Activated CD8-positive, alpha-beta T cell treated with anti-CD3 and anti-CD28 coated beads, Interleukin-2, amount 10 ng/mL, durations not matched to agents 7 days and 5 days (primary cell): Measurements from ENCODE around the gene ARHGEF16. TPM values are rescaled to one million over a fixed set of nuclear protein-coding genes. Genes with fewer than 3 reads are reported as not detected.

Experiments used
- ATAC-seq: fragments of 150-1000 bp; cut with Tn5 transposase; one replicate; pipeline ENCODE4 v1.10.0; 2021; ENCODE audit warnings: moderate library complexity
- CTCF ChIA-PET: fragments of 350-600 bp; sonication (Branson Sonifier 250); formaldehyde crosslinking; loops from one replicate; lab custom pipeline; 2021; ENCODE audit warnings: antibody characterized with exemption; lab: Charles Lee
- POLR2A ChIA-PET: fragments of 350-600 bp; sonication (Branson Sonifier 250); formaldehyde crosslinking; loops from one replicate; lab custom pipeline; 2021; ENCODE audit warnings: antibody characterized with exemption; lab: Charles Lee
- DNase-seq: peaks from one replicate; pipeline ENCODE4 v3.0.0-alpha.2; 2020
- H3K27ac Mint-ChIP-seq: one replicate; pipeline ENCODE4 v1.8.0; 2021; ENCODE audit warnings: mild to moderate bottlenecking, mixed read lengths
- H3K27me3 Mint-ChIP-seq: one replicate; pipeline ENCODE4 v1.8.0; 2021; ENCODE audit warnings: low read depth, mixed read lengths
- H3K36me3 Mint-ChIP-seq: one replicate; pipeline ENCODE4 v1.8.0; 2021; ENCODE audit warnings: low read depth, mixed read lengths
- H3K4me1 Mint-ChIP-seq: one replicate; pipeline ENCODE4 v1.8.0; 2021; ENCODE audit warnings: low read depth, mixed read lengths
- H3K4me3 Mint-ChIP-seq: one replicate; pipeline ENCODE4 v1.8.0; 2021; ENCODE audit warnings: mild to moderate bottlenecking, mixed read lengths
- H3K9me3 Mint-ChIP-seq: one replicate; pipeline ENCODE4 v1.8.0; 2022; ENCODE audit warnings: mixed read lengths; ENCODE audit not compliant: insufficient read depth
- total RNA-seq, 2 experiments: library from RNA; stranded (reverse); gene quantifications; one replicate each; pipeline ENCODE4 v1.2.3, GENCODE V29; 2021

The ARHGEF16 gene
- total RNA-seq, 2 experiments from 2014 or later = not detected

GRCh38 chr1:3425486-3426215 lies 28.8 kb upstream of the ARHGEF16 start:
- Mint-ChIP-seq H3K27ac (no peak overlapping the region), H3K9me3 (no peaks in the 10 kb centered on the region), H3K36me3 (no peaks in the 10 kb centered on the region), H3K4me1 (peaks cover 3% of the 10 kb centered on the region), H3K27me3 (no peaks in the 10 kb centered on the region), H3K4me3 (no peak overlapping the region)
- no peak for ATAC-seq
- ChIA-PET POLR2A (no interaction called here), CTCF (no interaction called here)
- DNase-seq = no peak

GRCh38 chr1:3426956-3427535 lies 27.4 kb upstream of the ARHGEF16 start:
- no peaks in the 10 kb centered on the region for H3K4me1 Mint-ChIP-seq
- no peaks in the 10 kb centered on the region for H3K9me3 Mint-ChIP-seq
- ATAC-seq (no peak), DNase-seq (no peak)
- no peaks in the 10 kb centered on the region for H3K36me3 Mint-ChIP-seq
- POLR2A ChIA-PET = no interaction called here
- no peak overlapping the region for H3K27ac Mint-ChIP-seq
- CTCF ChIA-PET = no interaction called here
- H3K27me3 Mint-ChIP-seq = no peaks in the 10 kb centered on the region
- H3K4me3 Mint-ChIP-seq = no peak overlapping the region

- Mint-ChIP-seq H3K36me3 (no peaks in the 10 kb centered on the region), H3K27ac (no peak overlapping the region), H3K27me3 (no peaks in the 10 kb centered on the region), H3K4me1 (no peaks in the 10 kb centered on the region), H3K9me3 (no peaks in the 10 kb centered on the region), H3K4me3 (no peak overlapping the region)
- POLR2A ChIA-PET = interaction anchor here (0.6 kb wide), 1 partner anchor 409 kb away, joined by 3 read pairs; no protein-coding TSS in a partner anchor
- CTCF ChIA-PET = no interaction called here
- DNase-seq = no peak
- ATAC-seq = no peak
Measured at GRCh38 chr1:3427711-3428704, 26.5 kb upstream of the ARHGEF16 start.

DNA sequence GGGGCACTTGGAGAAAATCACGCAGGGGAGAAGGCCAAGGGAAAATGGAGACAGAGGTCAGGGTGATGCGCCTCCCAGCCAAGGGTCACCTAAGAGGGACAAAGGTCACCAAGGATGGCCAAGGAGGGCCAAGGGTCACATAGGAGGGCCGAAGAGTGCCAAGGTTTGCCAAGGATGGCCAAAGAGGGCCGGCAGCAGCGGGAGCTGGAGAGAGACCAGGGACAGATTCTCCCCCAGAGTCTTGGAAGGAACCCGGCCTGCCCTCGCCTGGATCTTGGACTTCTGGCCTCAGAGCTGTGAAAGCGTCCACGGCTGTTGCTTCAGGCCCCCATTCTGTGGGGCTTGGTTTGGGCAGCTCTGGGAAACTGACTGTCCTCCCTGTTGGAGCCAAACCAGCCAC lies 25.6 kb upstream of the ARHGEF16 start:
- POLR2A ChIA-PET = interaction anchor here (0.6 kb wide), 1 partner anchor 410 kb away, joined by 3 read pairs; no protein-coding TSS in a partner anchor
- H3K27ac Mint-ChIP-seq = no peak overlapping the region
- H3K27me3 Mint-ChIP-seq = no peaks in the 10 kb centered on the region
- no peak for DNase-seq
- no peaks in the 10 kb centered on the region for H3K9me3 Mint-ChIP-seq
- ATAC-seq = no peak
- no peaks in the 10 kb centered on the region for H3K4me1 Mint-ChIP-seq
- H3K4me3 Mint-ChIP-seq = no peak overlapping the region
- H3K36me3 Mint-ChIP-seq = no peaks in the 10 kb centered on the region
- CTCF ChIA-PET = no interaction called here

GRCh38 chr1:3429320-3429719 lies 25.1 kb upstream of the ARHGEF16 start:
- no peak for ATAC-seq
- ChIA-PET POLR2A (no interaction called here), CTCF (no interaction called here)
- no peak for DNase-seq
- no peaks in the 10 kb centered on the region for H3K9me3 Mint-ChIP-seq
- no peak overlapping the region for H3K4me3 Mint-ChIP-seq
- no peaks in the 10 kb centered on the region for H3K27me3 Mint-ChIP-seq
- H3K36me3 Mint-ChIP-seq = no peaks in the 10 kb centered on the region
- H3K27ac Mint-ChIP-seq = no peak overlapping the region
- H3K4me1 Mint-ChIP-seq = no peaks in the 10 kb centered on the region

DNA sequence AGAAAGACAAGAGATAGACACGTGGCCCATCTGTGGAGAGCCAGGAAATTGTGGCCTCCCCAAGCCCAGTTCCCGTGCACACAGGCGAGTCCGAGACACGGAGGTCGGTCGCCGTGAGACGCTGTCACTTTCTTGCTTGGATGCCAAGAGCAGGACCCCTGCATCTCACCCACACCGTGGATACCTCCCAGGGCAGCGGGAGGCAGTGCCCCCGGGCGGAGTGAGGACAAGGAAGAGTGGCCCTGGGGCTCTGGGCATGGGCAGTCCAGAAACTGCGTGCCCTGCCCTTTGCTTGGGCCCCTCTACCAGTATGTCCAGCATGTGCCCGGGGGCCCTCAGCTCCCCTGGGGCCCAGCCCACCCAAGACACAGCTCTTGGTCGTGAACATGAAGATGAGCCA lies 24.7 kb upstream of the ARHGEF16 start:
- H3K4me3 Mint-ChIP-seq = no peak overlapping the region
- ChIA-PET CTCF (no interaction called here), POLR2A (no interaction called here)
- no peaks in the 10 kb centered on the region for H3K9me3 Mint-ChIP-seq
- DNase-seq (no peak), ATAC-seq (no peak)
- H3K4me1 Mint-ChIP-seq = no peaks in the 10 kb centered on the region
- H3K36me3 Mint-ChIP-seq = no peaks in the 10 kb centered on the region
- H3K27ac Mint-ChIP-seq = no peak overlapping the region
- H3K27me3 Mint-ChIP-seq = no peaks in the 10 kb centered on the region

GRCh38 chr1:3430406-3430805 lies 24.1 kb upstream of the ARHGEF16 start:
- DNase-seq (no peak), ATAC-seq (no peak)
- Mint-ChIP-seq H3K27ac (no peak overlapping the region), H3K27me3 (no peaks in the 10 kb centered on the region), H3K4me3 (no peak overlapping the region), H3K36me3 (no peaks in the 10 kb centered on the region), H3K9me3 (no peaks in the 10 kb centered on the region), H3K4me1 (no peaks in the 10 kb centered on the region)
- CTCF ChIA-PET = no interaction called here
- POLR2A ChIA-PET = no interaction called here

DNA sequence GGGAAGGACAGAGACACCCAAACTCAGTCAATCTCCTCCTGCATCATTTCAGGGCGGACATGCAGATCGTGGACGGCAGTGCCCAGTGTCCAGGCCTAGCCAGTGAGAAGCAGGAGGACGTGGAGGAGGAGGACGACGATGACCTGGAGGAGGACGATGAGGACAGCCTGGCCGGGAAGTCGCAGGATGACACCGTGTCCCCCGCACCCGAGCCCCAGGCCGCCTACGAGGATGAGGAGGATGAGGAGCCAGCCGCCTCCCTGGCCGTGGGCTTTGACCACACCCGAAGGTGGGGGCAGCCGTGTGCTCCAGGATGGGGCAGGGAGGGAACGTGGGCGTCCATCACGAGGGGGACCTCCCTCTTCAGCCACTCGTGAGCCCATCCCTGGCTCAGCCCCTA lies 23.6 kb upstream of the ARHGEF16 start:
- POLR2A ChIA-PET = no interaction called here
- CTCF ChIA-PET = no interaction called here
- Mint-ChIP-seq H3K27me3 (no peaks in the 10 kb centered on the region), H3K4me1 (no peaks in the 10 kb centered on the region), H3K9me3 (no peaks in the 10 kb centered on the region), H3K27ac (no peak overlapping the region), H3K4me3 (no peak overlapping the region), H3K36me3 (no peaks in the 10 kb centered on the region)
- ATAC-seq = no peak
- no peak for DNase-seq

DNA sequence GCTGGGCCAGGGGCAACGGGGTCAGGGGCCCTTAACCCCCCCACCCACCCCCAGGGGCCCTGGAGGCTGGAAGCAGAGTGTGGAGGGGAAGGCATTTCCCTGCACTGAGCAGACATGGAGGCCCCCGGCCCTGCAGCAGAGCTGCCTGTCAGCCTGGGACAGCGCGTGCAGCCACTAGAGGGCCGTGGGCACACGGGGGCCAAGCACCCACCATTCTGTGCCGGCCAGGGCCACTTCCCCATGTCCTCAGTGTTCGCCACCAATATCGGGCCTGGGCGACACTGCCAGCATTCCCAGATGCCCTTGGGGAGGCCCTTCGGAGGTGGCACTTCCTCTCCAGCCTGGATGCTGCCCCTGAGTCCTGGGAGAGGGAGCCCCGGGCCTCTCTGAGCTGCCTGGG lies 23.2 kb upstream of the ARHGEF16 start:
- no peaks in the 10 kb centered on the region for H3K36me3 Mint-ChIP-seq
- no peak overlapping the region for H3K4me3 Mint-ChIP-seq
- ChIA-PET CTCF (no interaction called here), POLR2A (no interaction called here)
- DNase-seq (no peak), ATAC-seq (peak; percentile 55)
- H3K9me3 Mint-ChIP-seq = no peaks in the 10 kb centered on the region
- no peaks in the 10 kb centered on the region for H3K27me3 Mint-ChIP-seq
- no peaks in the 10 kb centered on the region for H3K4me1 Mint-ChIP-seq
- no peak overlapping the region for H3K27ac Mint-ChIP-seq

- ATAC-seq = no peak
- Mint-ChIP-seq H3K27ac (no peak overlapping the region), H3K9me3 (no peaks in the 10 kb centered on the region), H3K27me3 (no peaks in the 10 kb centered on the region), H3K36me3 (no peaks in the 10 kb centered on the region), H3K4me3 (no peak overlapping the region), H3K4me1 (no peaks in the 10 kb centered on the region)
- ChIA-PET POLR2A (no interaction called here), CTCF (no interaction called here)
- no peak for DNase-seq
Measured at GRCh38 chr1:3431686-3432085, 22.8 kb upstream of the ARHGEF16 start.

DNA sequence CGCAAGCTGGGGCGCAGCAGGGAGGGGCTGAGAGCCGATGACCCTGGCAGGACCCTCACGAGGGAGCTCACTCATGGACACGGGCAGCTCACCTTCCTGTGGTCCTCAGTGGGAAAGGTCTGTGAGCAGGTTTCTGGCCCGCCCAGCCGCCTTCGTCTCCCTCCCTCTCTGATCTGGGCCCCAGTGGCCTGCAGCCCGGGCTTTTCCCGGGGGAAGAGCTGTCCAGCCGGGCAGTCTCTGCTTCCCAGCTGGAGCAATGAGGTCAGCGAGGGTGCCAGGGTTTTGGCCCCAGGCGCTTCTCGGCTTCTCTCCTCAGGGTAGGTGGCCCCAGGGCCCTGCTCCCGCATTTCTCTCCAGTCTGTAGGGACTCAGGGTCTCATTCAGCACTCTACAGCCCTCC lies 22.2 kb upstream of the ARHGEF16 start:
- Mint-ChIP-seq H3K4me3 (no peak overlapping the region), H3K4me1 (no peaks in the 10 kb centered on the region), H3K27ac (no peak overlapping the region), H3K9me3 (no peaks in the 10 kb centered on the region), H3K36me3 (no peaks in the 10 kb centered on the region), H3K27me3 (no peaks in the 10 kb centered on the region)
- ATAC-seq (no peak), DNase-seq (no peak)
- ChIA-PET POLR2A (no interaction called here), CTCF (no interaction called here)

- H3K4me1 Mint-ChIP-seq = no peaks in the 10 kb centered on the region
- no peaks in the 10 kb centered on the region for H3K36me3 Mint-ChIP-seq
- no peak overlapping the region for H3K27ac Mint-ChIP-seq
- ChIA-PET CTCF (no interaction called here), POLR2A (no interaction called here)
- H3K27me3 Mint-ChIP-seq = no peaks in the 10 kb centered on the region
- no peak overlapping the region for H3K4me3 Mint-ChIP-seq
- DNase-seq (no peak), ATAC-seq (no peak)
- H3K9me3 Mint-ChIP-seq = no peaks in the 10 kb centered on the region
Measured at GRCh38 chr1:3433076-3433475, 21.4 kb upstream of the ARHGEF16 start.
